ENCODE measurements around the gene DCTPP1. TPM values are rescaled to one million over a fixed set of nuclear protein-coding genes. Genes with fewer than 3 reads are reported as not detected.

The DCTPP1 gene
- total and polyA plus RNA-seq, 2 of the 13 experiments (the other 11 are each of a cell fraction or from before 2014, with no cell fraction given), result 54.8 to 74.4 TPM

- no peak for TF ChIP-seq GZF1 (CRISPR knock-in tag; IDR thresholded peaks at IDR 0.05)
- no peak for TF ChIP-seq TRAFD1 (CRISPR knock-in tag; IDR thresholded peaks at IDR 0.05; ENCODE audit: borderline replicate concordance)
- TF ChIP-seq KDM2A (CRISPR knock-in tag; IDR thresholded peaks at IDR 0.05; ENCODE audit: borderline replicate concordance, low read depth), result no peak; the same call in 1 of the 2 replicates
- TF ChIP-seq ZNF230 (CRISPR knock-in tag; IDR thresholded peaks at IDR 0.05), result no peak; the same call in 1 of the 2 replicates
- TF ChIP-seq, protein P1, sequence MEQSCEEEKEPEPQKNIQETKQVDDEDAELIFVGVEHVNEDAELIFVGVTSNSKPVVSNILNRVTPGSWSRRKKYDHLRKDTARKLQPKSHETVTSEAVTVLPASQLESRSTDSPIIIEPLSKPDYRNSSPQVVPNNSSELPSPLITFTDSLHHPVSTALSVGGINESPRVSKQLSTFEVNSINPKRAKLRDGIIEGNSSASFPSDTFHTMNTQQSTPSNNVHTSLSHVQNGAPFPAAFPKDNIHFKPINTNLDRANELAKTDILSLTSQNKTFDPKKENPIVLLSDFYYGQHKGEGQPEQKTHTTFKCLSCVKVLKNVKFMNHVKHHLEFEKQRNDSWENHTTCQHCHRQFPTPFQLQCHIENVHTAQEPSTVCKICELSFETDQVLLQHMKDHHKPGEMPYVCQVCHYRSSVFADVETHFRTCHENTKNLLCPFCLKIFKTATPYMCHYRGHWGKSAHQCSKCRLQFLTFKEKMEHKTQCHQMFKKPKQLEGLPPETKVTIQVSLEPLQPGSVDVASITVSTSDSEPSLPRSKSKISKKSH (CRISPR knock-in tag; IDR thresholded peaks at IDR 0.05; ENCODE audit: borderline replicate concordance), result no peak
- no peak for TF ChIP-seq ZFP36L2 (CRISPR knock-in tag; IDR thresholded peaks at IDR 0.05)
- TF ChIP-seq RXRB (CRISPR knock-in tag; IDR thresholded peaks at IDR 0.05; ENCODE audit: borderline replicate concordance), result 0 out of 2 replicates have a peak, but pooled peaks have one; percentile 46
- TF ChIP-seq STAT5B (CRISPR knock-in tag; IDR thresholded peaks at IDR 0.05), result no peak
- TF ChIP-seq TBP (CRISPR knock-in tag; IDR thresholded peaks at IDR 0.05), result no peak
- no peak for TF ChIP-seq GTF2F1 (IDR thresholded peaks at IDR 0.05; ENCODE audit: low read length)
- TF ChIP-seq NFE2L2 (IDR thresholded peaks at IDR 0.05; ENCODE audit: low read length), result no peak
- TF ChIP-seq ZNF512B (CRISPR knock-in tag; IDR thresholded peaks at IDR 0.05; ENCODE audit: borderline replicate concordance), result no peak
- TF ChIP-seq MBNL3 (CRISPR knock-in tag; conservative IDR thresholded peaks at IDR 0.05), result no peak
- no peak for TF ChIP-seq ZNF143 (CRISPR knock-in tag; IDR thresholded peaks at IDR 0.05)
- no peak for TF ChIP-seq ZBTB49 (CRISPR knock-in tag; IDR thresholded peaks at IDR 0.05; ENCODE audit: borderline replicate concordance)
- no peak for TF ChIP-seq MTF1 (CRISPR knock-in tag; IDR thresholded peaks at IDR 0.05)
- no peak for TF ChIP-seq ZNF567 (CRISPR knock-in tag; IDR thresholded peaks at IDR 0.05; ENCODE audit: borderline replicate concordance)
- TF ChIP-seq ZNF337 (CRISPR knock-in tag; IDR thresholded peaks at IDR 0.05; ENCODE audit: borderline replicate concordance, low read depth), result peak; percentile 49; the same call in 1 of the 2 replicates
- no peak for TF ChIP-seq KDM5A (IDR thresholded peaks at IDR 0.05; ENCODE audit: borderline replicate concordance, low read length)
- TF ChIP-seq ZNF780A (CRISPR knock-in tag; IDR thresholded peaks at IDR 0.05), result no peak
- TF ChIP-seq PAX8 (CRISPR knock-in tag; IDR thresholded peaks at IDR 0.05; ENCODE audit: borderline replicate concordance), result no peak
- TF ChIP-seq ZNF496 (CRISPR knock-in tag; IDR thresholded peaks at IDR 0.05; ENCODE audit: insufficient replicate concordance), result no peak
- peak; percentile 23; the same call in 1 of the 2 replicates for TF ChIP-seq BRCA1 (CRISPR knock-in tag; IDR thresholded peaks at IDR 0.05)
Measured at GRCh38 chr16:30437511-30438046, 7.7 kb upstream of the DCTPP1 start (continued).

All from HepG2 (cell line).